ENCODE data around the gene PHOX2A.

The PHOX2A gene

DNA sequence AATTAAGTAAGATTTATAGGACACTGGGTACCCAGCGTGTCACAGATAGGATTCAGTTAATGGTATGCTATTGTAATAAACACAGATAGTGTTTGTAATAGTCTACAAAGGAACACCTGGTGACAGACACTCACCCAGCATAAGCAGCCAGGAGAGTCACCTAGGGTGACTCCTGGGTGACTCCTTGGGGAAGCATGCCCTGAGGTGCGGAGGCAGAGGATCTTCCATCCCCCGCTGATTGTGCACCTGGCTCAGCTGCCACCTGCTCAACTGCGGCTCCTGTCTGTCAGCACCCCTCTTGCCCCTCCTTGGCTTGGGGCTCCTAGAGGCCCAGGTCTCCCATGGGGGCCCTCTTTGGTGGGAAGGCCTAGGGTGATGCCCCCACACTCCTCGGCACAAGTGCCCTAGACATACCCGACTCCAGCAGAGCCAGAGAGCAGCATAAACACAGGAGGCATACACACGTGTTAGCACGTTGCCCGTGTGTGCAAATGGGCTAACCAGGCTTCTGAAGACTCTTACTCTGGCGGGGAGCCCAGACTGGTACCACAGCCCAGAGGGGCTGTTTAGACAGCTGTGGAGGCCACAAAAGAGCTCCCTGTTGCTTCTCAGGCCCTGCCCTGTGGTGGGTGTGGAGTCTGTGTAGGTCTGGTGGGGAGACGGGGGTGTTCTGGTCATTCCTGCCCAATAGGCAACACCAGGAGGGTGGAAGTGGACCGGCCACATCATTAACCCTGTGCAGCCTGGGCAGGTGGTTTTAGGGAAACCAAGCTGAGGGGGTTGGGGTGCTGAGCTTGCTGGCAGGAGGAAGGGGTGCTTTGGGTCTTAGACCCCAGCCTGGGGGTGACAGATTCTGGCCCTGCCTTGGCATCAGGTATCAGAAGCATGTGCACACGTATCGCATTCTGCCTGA is 16.4 kb downstream of the PHOX2A start:
- intact Hi-C loops (cut with DNase I) = loop anchor here (10.0 kb wide), 1 partner anchor 187 kb away; no protein-coding TSS in a partner anchor
- DNase-seq = peak in 37 of 42 donors; percentile 37 to 84 (median 62)

DNA sequence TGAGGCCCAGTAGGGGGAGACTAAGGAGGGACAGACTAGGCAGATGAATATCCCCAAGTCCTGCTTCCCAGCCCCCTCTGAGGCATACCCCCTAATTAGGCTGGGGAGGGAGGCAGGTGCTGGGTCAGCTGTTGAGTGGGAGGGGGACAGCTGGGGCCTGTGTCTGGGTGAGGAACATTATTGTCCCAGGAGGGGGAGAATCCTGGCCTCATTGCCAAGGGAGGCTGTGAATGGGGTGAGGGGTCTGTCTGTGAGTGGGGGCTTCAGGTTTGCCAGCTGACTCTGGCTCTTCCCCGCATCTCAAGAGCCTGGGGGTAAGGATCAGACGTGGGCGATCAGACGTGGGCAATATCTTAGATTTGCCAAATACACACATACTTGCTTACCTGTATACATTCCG is 17.3 kb downstream of the PHOX2A start:
- DNase-seq = peak in 8 of 42 donors; percentile 2 to 26 (median 10)
- intact Hi-C loops (cut with DNase I) = loop anchor here (10.0 kb wide), 1 partner anchor 188 kb away; no protein-coding TSS in a partner anchor

DNA sequence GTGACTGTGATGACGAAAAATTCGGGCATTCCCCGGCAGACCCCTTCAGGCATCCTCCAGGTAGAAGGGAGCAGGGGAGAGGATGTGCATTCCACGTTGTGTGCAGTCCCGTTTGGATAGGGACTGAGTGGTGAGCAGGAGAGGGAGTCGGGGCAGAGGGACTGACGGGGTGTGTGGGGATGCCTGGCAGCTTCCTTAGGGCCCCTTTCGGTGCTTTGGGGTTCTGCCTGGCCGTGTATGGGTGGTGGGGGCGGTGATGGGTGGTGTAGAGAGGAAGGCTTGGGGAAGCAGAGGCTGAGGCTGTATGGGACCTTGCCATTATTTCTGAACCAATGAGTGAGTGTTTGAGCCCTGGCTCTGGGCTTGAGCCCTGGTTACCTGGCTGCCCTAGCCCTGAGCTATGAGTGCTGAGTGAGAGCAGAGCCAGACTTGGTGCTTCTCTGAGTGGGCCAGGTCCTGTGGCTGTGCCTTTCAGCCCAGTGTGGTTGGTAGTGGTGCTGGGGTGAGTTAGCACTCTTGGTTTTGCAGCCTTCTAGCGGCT is 18.5 kb downstream of the PHOX2A start:
- peak in 8 of 42 donors; percentile 4 to 41 (median 20) for DNase-seq
- intact Hi-C loops (cut with DNase I) = loop anchor here (10.0 kb wide), 1 partner anchor 189 kb away; no protein-coding TSS in a partner anchor

DNA sequence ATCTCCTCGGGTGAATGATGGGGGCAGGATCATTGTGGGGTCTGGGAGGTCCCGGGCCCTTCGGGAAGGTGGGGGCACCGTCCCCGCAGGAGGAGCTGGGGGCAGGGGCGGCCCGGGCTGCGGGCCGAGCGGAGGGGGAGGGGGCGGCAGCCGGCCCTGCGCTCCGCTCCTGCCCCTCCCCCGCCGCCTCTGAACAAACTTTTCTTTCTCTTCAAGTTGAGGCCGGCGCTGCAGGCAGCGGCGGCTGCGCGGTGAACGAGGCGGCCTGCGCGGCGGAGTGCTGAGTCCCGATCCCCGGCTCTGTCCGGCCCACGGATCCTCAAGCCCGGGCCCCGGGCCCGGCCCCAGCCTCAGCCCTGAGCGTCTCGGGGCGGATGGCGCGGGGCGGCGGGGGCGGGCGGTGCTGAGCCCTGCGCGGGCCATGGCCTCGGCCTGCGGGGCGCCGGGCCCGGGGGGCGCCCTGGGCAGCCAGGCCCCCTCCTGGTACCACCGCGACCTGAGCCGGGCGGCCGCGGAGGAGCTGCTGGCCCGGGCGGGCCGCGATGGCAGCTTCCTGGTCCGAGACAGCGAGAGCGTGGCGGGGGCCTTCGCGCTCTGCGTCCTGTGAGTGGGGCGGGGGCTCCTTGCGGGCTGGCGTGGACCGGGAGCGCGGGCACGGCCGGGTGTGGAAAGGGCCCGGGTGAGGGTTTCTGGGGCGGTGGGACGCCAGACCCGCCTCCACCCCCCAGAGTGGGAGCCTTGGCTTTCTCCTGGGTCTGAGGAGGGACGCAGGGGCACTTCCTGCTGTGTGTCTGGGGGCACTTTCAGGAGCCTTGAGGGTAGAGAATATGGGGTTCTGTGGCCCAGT is 19.2 kb downstream of the PHOX2A start, which contains the start of gene INPPL1:
Gene INPPL1 (plus strand): TSS at position 204 of the 847 bp plus-strand sequence. CDS start 218 bp downstream, at position 422.
- peak in 35 of 42 donors; percentile 19 to 80 (median 60) for DNase-seq
- intact Hi-C loops (cut with DNase I) = loop anchor here (5.0 to 10.0 kb wide), 2 partner anchors 112 to 190 kb away; partner anchors contain the start of gene ANAPC15

DNA sequence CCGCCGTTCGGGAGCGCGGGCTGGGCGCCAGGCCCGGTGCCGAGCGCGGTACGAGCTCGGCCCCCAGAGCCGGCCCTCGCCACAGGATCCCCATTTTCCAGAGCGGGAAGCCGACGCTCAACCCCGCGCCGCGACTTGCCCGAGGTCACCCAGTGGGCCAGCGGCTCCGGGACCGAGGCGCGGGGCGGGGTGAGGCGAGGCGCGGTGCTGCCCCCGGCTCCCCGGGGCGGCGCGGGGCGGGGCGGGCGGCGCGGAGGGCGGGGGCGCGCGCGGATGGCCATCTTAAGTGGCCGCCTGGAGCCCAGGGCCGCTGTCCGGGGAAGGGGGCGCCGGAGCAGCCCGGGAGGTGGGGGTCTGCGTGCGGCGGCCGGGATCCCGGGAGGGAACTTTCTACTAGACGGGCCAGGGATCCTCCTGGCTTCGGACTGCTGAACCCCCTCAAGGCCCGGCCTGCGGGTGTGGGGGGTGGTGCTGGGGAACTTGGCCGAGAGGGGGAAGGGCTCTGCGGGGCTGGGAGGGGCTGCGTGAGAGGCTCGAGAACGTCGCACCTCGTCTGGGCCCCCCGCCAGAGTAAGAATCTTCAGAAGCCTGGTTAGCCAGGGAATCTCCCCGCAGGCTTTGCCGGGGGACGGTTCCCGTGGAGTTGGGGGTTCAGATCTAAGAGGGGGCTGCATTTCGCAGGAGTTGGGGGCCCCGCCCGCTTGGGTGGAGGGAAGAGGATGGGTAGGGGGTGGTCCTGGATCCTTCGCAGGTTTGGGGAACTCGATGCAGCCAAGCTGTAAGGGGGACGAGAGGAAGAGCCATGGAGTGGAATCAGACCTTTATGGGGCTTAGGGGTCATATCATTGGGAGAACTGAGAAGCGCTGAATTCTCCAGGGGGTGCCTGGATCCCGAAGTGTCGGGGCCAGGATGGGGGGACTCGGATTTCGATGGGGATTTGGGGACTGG is 20.1 kb downstream of the PHOX2A start:
- DNase-seq = peak in 36 of 42 donors; percentile 9 to 81 (median 55)
- intact Hi-C loops (cut with DNase I) = loop anchor here (5.0 to 10.0 kb wide), 2 partner anchors 112 to 191 kb away; partner anchors contain the start of gene ANAPC15

DNA sequence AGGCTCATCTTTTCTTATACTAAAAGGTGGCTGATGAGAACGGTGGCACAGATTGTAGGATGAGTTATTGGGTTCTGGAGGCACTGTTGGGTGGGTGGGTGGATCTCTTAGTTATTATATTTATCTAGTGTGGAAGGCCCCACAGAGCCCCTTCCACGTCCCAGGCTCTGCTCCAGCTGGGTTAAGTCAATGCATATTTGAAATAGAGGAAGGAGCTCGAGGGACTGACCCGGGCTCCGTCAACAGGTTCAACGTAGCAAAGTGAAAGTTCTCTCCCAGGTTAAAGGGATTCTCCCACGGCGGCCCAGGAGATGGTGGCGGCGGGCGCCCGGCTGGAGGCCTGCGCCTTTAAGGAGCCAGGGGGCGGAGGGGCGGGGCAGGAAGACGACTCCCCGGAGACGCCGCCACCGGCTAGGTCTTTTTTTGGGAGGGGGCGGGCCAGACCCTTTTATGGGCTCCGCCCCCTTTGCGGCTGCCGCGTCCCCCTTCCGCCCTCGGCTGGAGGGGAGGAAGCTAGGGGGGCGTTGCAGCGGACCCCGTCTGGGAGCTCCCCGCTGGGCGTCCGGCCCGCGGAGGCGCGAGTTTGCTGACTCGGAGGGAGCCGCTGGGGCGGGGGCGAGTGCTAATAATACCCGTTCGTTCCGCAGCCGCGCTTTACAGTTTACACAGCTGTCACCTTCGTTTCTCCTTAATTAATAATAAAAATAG is 20.9 kb downstream of the PHOX2A start:
- intact Hi-C loops (cut with DNase I) = loop anchor here (5.0 to 10.0 kb wide), 2 partner anchors 111 to 192 kb away; partner anchors contain the start of gene ANAPC15
- DNase-seq = peak; percentile 75 to 95 (median 89)

DNA sequence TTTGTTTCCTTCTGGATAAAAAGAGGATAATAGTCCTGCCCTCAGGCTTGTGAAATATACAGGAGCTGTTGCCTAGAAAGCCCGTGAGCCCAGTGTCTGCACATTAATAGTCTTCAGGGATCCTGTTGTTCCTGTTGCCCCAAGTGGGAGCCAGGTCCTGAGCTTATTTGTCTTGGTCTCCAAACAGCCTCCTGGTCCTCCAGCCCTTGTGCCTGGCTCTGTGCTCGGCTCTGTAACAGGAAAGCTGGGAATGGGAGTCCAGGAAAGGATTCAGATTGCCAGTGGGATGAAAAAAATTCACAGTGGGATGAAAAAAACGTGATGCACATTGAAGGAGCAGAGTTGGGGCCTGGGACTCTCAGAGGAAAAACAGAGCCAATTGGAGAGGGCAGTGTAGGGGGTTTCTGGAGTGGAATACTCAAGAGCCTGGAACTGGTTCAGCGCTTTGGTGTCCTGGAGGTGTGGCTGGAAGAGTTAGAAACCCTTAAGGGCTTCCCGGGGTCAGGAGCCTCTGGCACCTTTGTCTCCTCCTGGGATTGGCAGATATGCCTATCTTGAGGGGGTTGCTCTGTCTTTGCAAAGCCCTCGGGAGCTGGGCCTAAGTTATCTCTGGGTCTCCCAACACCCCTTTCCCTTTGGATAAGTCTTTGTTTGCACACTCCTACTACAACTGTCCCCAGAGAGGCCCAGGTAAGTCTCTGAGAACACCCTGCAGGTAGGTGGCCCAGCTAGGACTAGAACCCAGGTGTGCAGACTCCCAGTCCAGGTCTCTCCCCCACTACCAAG is 21.7 kb downstream of the PHOX2A start:
- peak in 7 of 42 donors; percentile 6 to 42 (median 34) for DNase-seq
- intact Hi-C loops (cut with DNase I) = loop anchor here (5.0 to 10.0 kb wide), 2 partner anchors 110 to 193 kb away; partner anchors contain the start of gene ANAPC15

DNA sequence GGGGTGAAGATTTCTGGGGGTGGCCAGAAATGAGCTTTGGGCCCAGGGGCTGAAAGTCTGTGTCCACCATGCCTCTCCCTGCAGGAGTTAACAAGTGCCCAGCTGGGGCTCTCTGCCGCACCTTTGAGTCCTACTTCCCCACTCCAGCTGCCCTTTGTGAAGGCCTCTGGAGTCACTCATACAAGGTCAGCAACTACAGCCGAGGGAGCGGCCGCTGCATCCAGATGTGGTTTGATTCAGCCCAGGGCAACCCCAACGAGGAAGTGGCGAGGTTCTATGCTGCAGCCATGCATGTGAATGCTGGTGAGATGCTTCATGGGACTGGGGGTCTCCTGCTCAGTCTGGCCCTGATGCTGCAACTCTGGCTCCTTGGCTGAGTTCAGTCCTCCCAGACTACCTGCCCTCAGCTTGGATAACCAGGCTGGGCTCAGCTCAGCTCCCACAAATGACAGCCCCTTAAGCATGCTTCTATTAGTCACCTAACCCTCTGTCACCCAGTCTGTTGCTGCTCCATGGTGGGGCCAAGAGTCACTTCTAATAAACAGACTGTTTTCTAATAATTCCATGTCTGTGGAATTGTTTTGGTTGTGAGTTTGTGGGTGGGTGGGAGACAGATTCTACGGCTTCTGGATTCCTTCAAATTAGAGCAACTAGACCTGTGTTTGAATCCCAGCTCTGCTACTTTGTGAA is 22.4 kb downstream of the PHOX2A start:
- intact Hi-C loops (cut with DNase I) = loop anchor here (5.0 to 10.0 kb wide), 2 partner anchors 109 to 193 kb away; partner anchors contain the start of gene ANAPC15
- peak in 9 of 42 donors; percentile 17 to 51 (median 37) for DNase-seq

DNA sequence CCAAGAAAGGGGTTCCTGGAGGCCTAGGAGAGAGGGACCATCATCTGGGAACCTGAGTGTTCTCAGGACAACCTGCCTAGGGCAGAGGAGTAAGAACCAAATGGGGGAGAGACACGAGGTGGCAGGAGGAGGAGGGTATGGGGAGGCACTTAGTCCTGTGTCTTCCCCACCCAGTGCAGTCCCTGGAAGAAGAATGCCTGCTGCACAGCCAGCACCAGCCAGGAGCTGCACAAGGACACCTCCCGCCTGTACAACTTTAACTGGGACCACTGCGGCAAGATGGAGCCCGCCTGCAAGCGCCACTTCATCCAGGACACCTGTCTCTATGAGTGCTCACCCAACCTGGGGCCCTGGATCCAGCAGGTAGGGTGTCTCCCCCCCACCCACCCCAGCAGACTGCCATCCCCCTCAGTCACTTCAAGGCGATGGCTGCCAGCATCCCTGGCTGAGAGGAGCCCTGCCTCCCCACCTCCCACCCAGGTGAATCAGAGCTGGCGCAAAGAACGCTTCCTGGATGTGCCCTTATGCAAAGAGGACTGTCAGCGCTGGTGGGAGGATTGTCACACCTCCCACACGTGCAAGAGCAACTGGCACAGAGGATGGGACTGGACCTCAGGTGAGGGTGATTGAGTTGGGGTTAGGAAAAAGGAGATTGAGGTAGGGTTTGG is 23.1 kb downstream of the PHOX2A start:
- intact Hi-C loops (cut with DNase I) = loop anchor here (5.0 to 10.0 kb wide), 2 partner anchors 109 to 194 kb away; partner anchors contain the start of gene ANAPC15
- peak in 30 of 42 donors; percentile 9 to 86 (median 63) for DNase-seq

DNA sequence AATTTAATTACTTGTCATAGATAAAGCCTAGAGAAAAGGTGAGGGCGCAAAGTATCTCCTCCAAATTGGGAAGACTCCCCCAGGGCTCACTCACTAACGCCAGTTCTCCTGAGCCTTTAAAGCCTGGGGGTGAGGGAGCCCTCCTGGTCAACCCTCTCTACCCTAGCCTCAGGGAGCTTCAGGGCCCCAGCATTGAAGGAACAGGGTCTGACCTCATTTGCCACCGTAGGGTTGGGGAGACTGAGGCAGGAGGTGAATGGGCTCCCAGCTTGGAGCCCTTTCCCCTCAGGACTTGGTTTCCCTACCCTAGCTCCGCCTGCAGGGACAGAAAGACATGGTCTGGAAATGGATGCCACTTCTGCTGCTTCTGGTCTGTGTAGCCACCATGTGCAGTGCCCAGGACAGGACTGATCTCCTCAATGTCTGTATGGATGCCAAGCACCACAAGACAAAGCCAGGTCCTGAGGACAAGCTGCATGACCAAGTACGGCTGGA is 25.7 kb downstream of the PHOX2A start:
- intact Hi-C loops (cut with DNase I) = no loop called here

DNA sequence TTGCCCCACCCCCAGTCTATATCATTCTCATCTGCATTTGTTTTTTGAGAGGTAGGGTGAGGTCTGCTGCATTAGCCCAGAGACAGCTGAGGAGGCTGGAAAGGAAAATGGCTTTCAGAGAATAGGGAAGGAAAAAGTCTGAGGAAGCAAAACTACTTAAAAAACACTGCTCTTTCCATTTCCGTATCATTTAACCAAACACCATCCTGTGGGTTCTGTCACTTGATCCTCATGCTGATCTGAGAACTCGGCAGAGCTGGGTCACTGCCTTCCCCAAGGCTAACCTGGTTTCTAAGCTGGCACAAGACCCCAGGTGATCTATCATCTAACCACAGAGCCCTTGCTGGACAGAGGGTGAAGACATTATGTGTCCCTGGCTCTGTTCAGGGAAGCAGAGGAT is 26.1 kb downstream of the PHOX2A start:
- DNase-seq = peak in 3 of 42 donors; percentile 7 to 42 (median 16)
- intact Hi-C loops (cut with DNase I) = no loop called here

More for the DNA sequence above, 25.7 kb downstream of the PHOX2A start:
- peak in 3 of 42 donors; percentile 6 to 23 (median 6) for DNase-seq

DNA sequence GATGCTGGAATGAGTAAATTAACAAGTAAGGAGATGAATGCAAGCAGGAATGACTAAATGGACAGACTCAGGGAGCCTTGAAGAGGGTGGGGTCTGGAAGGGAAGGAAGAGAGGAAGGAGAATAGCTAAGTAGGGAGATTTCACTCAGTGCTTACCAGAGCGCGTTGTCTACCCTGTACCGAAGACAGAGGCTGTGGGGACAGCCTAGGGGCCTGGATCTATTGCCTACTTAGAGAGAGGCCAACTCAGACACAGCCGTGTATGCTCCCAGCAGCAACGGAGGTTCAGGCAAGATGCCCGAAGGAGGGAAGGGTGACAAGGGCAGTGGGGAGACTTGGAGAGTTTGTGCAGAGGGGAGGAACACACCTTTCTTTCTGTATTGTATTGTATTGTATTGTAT is 27.3 kb downstream of the PHOX2A start, which contains the start of gene FOLR2:
Gene FOLR2 (plus strand): TSS at position 157 of the 400 bp plus-strand sequence. CDS start 1,791 bp downstream, outside the sequence.
- peak in 7 of 42 donors; percentile 2 to 24 (median 17) for DNase-seq
- intact Hi-C loops (cut with DNase I) = no loop called here

DNA sequence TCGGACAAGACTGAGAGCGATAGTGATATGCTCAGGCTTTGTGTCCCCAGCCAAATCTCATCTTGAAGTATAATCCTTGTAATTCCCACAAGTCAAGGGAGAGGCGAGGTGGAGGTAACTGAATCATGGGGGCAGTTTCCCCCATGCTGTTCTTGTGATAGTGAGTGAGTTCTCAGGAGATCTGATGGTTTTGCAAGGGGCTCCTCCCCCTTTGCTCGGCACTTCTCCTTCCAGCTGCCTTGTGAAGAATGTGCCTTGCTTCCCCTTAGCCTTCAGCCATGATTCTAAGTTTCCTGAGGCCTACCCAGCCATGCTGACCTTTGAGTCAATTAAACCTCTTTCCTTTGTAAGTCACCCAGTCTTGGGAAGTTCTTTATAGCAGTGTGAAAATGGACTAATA is 34.9 kb downstream of the PHOX2A start:
- intact Hi-C loops (cut with DNase I) = no loop called here
- peak in 4 of 42 donors; percentile 3 to 33 (median 14) for DNase-seq

DNA sequence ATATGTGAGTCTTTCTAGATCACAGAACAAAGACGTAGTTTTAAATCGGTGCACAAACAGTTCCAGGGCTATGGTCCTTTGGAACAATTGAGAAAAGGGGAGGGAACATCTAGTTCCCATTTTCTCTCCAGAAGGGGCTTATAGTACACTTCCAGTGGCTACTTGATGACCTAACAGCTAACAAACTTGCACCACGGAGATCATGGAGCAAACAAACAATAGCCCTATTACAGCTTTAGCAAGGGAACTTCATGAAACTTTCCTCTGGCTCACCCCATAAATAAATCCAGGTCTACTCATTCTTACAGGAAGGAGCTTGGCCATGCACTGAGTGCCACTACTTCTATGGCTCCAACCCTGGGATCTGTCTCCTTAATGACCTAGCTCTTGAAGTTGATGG is 35.7 kb downstream of the PHOX2A start:
- peak in 1 of 42 donors; percentile 4 for DNase-seq
- intact Hi-C loops (cut with DNase I) = no loop called here
